Neuronal stem cell (in vitro differentiated cells): ENCODE measurements around the gene PPM1E.

Source experiments
- DNase-seq: peaks from one replicate; pipeline ENCODE4 v3.0.0-alpha.2; 2013; ENCODE audit warnings: low spot score
- H2AFZ ChIP-seq: one replicate; pipeline ENCODE4 v1.6.1; 2013; ENCODE audit warnings: mild to moderate bottlenecking, low read length, inconsistent platforms
- H2AK5ac ChIP-seq: 2 replicates; pipeline ENCODE4 v1.6.1; 2013; ENCODE audit warnings: low read depth, mild to moderate bottlenecking, inconsistent platforms, low read length, moderate library complexity, mixed read lengths
- H2BK120ac ChIP-seq: 2 replicates; pipeline ENCODE4 v1.6.1; 2013; ENCODE audit warnings: low read depth, mild to moderate bottlenecking, inconsistent platforms, low read length, moderate library complexity, mixed read lengths
- H2BK12ac ChIP-seq: one replicate; pipeline ENCODE4 v1.6.1; 2013; ENCODE audit warnings: low read length, inconsistent platforms
- H2BK15ac ChIP-seq: 2 replicates; pipeline ENCODE4 v1.6.1; 2013; ENCODE audit warnings: mild to moderate bottlenecking, low read length, inconsistent platforms, mixed read lengths
- H2BK5ac ChIP-seq: one replicate; pipeline ENCODE4 v1.6.1; 2013; ENCODE audit warnings: inconsistent platforms, mild to moderate bottlenecking, low read length, moderate library complexity
- H3K14ac ChIP-seq: one replicate; pipeline ENCODE4 v1.6.1; 2013; ENCODE audit warnings: low read length, inconsistent platforms
- H3K18ac ChIP-seq: 2 replicates; pipeline ENCODE4 v1.6.1; 2013; ENCODE audit warnings: low read length, inconsistent platforms
- H3K23ac ChIP-seq: 2 replicates; pipeline ENCODE4 v1.6.1; 2013; ENCODE audit warnings: low read depth, mild to moderate bottlenecking, mixed read lengths, low read length, inconsistent platforms; ENCODE audit not compliant: poor library complexity
- H3K27ac ChIP-seq: replicated peaks from 3 replicates; pipeline ENCODE4 v1.5.1; 2013; ENCODE audit warnings: low read length, inconsistent platforms
- H3K27me3 ChIP-seq, 3 experiments: 2 replicates each; pipeline ENCODE4 v1.6.1; 2013; ENCODE audit warnings: low read length in 3 of 3, mild to moderate bottlenecking in 2 of 3, inconsistent platforms in 1 of 3, low read depth in 1 of 3, mixed read lengths in 1 of 3, moderate library complexity in 1 of 3; ENCODE audit not compliant: control insufficient read depth in 3 of 3, insufficient read depth in 3 of 3
- H3K36me3 ChIP-seq, 2 donors: replicated peaks in 1 of 2; 2 replicates each; pipeline ENCODE4 v1.6.1; 2013; ENCODE audit warnings: low read length in 2 of 2; ENCODE audit not compliant: control insufficient read depth in 2 of 2, insufficient read depth in 2 of 2
- H3K4ac ChIP-seq: 2 replicates; pipeline ENCODE4 v1.6.1; 2013; ENCODE audit warnings: inconsistent platforms, mild to moderate bottlenecking, low read length, moderate library complexity
- H3K4me1 ChIP-seq, 2 donors: 1 replicate in 1 of 2; 2 replicates in 1 of 2; pipeline ENCODE4 v1.6.1; 2013; ENCODE audit warnings: low read length in 2 of 2, low read depth in 1 of 2; ENCODE audit not compliant: control insufficient read depth in 2 of 2, insufficient read depth in 1 of 2
- H3K4me2 ChIP-seq: one replicate; pipeline ENCODE4 v1.6.1; 2013; ENCODE audit warnings: mild to moderate bottlenecking, low read length, inconsistent platforms; ENCODE audit not compliant: insufficient read depth, poor library complexity, severe bottlenecking
- H3K4me3 ChIP-seq, 2 donors: 2 replicates each; pipeline ENCODE4 v1.5.1; 2013; ENCODE audit warnings: low read length in 2 of 2, mild to moderate bottlenecking in 2 of 2, inconsistent platforms in 1 of 2, moderate library complexity in 1 of 2
- H3K79me1 ChIP-seq: one replicate; pipeline ENCODE4 v1.6.1; 2013; ENCODE audit warnings: low read depth, mild to moderate bottlenecking, inconsistent platforms, low read length, moderate library complexity
- H3K9ac ChIP-seq: one replicate; pipeline ENCODE4 v1.6.1; 2013; ENCODE audit warnings: mild to moderate bottlenecking, low read depth, low read length, inconsistent platforms; ENCODE audit not compliant: poor library complexity
- H3K9me3 ChIP-seq, 2 donors: replicated peaks in 1 of 2; 2 replicates each; pipeline versions ENCODE3 to v1.6.1; 2013; ENCODE audit warnings: low read length in 2 of 2, mild to moderate bottlenecking in 2 of 2, inconsistent platforms in 1 of 2, low read depth in 1 of 2, mixed read lengths in 1 of 2, moderate library complexity in 1 of 2; ENCODE audit not compliant: control insufficient read depth in 2 of 2, insufficient read depth in 1 of 2
- H4K8ac ChIP-seq: one replicate; pipeline ENCODE4 v1.6.1; 2013; ENCODE audit warnings: low read depth, mild to moderate bottlenecking, inconsistent platforms, low read length, moderate library complexity
- H4K91ac ChIP-seq: one replicate; pipeline ENCODE4 v1.6.1; 2013; ENCODE audit warnings: low read length, low read depth, mild to moderate bottlenecking, inconsistent platforms; ENCODE audit not compliant: poor library complexity
- WGBS, 2 donors: extraction: QIAGEN DNeasy Blood & Tissue Kit; methylation state at CpG; one replicate each; pipeline ENCODE4 v1.1.7; 2013; ENCODE audit warnings: missing lambda C conversion rate in 2 of 2, mixed read lengths in 1 of 2; ENCODE audit not compliant: insufficient read length in 2 of 2, insufficient replicate concordance in 1 of 2; ENCODE audit errors: extremely low coverage in 2 of 2; 5-methylcytosine and 5-hydroxymethylcytosine counted together

PPM1E gene

GRCh38 chr17:59004338-59005111 lies 248.9 kb downstream of the PPM1E start:
- H3K9ac ChIP-seq: no peak overlapping the region

GRCh38 chr17:59007995-59008394 lies 252.3 kb downstream of the PPM1E start:
- no peak overlapping the region for H2BK5ac ChIP-seq
- no peak overlapping the region for H2BK12ac ChIP-seq
- H2AFZ ChIP-seq: no peak overlapping the region
- H3K23ac ChIP-seq: no peak overlapping the region
- DNase-seq: no peak
- H3K14ac ChIP-seq: no peak overlapping the region
- H3K9me3 ChIP-seq: no peaks in the 10 kb centered on the region
- peaks cover 0 to 4% of the 10 kb centered on the region in 2 donors for H3K4me1 ChIP-seq
- no peak overlapping the region for H3K27ac ChIP-seq
- H3K9ac ChIP-seq: no peak overlapping the region
- no peaks in the 10 kb centered on the region for H3K27me3 ChIP-seq
- WGBS, 2 donors: no CpG with 5 or more reads among the region's 2 CpGs
- H3K4me2 ChIP-seq: no peak overlapping the region
- no peak overlapping the region for H3K4ac ChIP-seq
- H2AK5ac ChIP-seq: no peak overlapping the region
- no peak overlapping the region for H2BK120ac ChIP-seq
- H3K79me1 ChIP-seq: no peaks in the 10 kb centered on the region
- no peak overlapping the region for H3K18ac ChIP-seq
- no peak overlapping the region for H3K4me3 ChIP-seq
- H3K36me3 ChIP-seq: peaks cover 1 to 28% of the 10 kb centered on the region in 2 donors
- H4K8ac ChIP-seq: no peak overlapping the region
- H2BK15ac ChIP-seq: no peak overlapping the region
- H4K91ac ChIP-seq: no peak overlapping the region

More at GRCh38 chr17:59004338-59005111, 248.9 kb downstream of the PPM1E start:
- peak overlapping the region; percentile 83 for H2AFZ ChIP-seq
- H4K91ac ChIP-seq: no peak overlapping the region
- no peak overlapping the region for H3K14ac ChIP-seq
- H3K23ac ChIP-seq: no peak overlapping the region
- no peak overlapping the region for H2BK15ac ChIP-seq
- no peak overlapping the region for H3K27ac ChIP-seq
- H3K18ac ChIP-seq: no peak overlapping the region
- H3K9me3 ChIP-seq: no peaks in the 10 kb centered on the region
- no peaks in the 10 kb centered on the region for H3K27me3 ChIP-seq
- no peaks in the 10 kb centered on the region for H3K79me1 ChIP-seq
- no peak overlapping the region for H2BK12ac ChIP-seq
- DNase-seq: peak; percentile 71
- no peak overlapping the region for H2AK5ac ChIP-seq
- H3K4ac ChIP-seq: no peak overlapping the region
- H2BK5ac ChIP-seq: no peak overlapping the region
- no peak overlapping the region for H4K8ac ChIP-seq
- no CpG with 5 or more reads among the region's 4 CpGs for WGBS, 2 donors
- no peak overlapping the region for H2BK120ac ChIP-seq
- no peak overlapping the region for H3K4me2 ChIP-seq
- H3K36me3 ChIP-seq: peaks cover 1 to 23% of the 10 kb centered on the region in 2 donors
- H3K4me3 ChIP-seq: no peak overlapping the region
- peaks cover 4 to 9% of the 10 kb centered on the region in 2 donors for H3K4me1 ChIP-seq

GRCh38 chr17:59008737-59009136 lies 253.1 kb downstream of the PPM1E start:
- Histone ChIP-seq H3K27me3 (no peaks in the 10 kb centered on the region), H3K36me3 (peaks cover 1 to 30% of the 10 kb centered on the region in 2 donors), H3K79me1 (no peaks in the 10 kb centered on the region), H2BK120ac (no peak overlapping the region), H3K18ac (no peak overlapping the region), H4K8ac (no peak overlapping the region), H3K4me2 (no peak overlapping the region), H3K4ac (no peak overlapping the region), H3K23ac (no peak overlapping the region), H2AFZ (no peak overlapping the region), H2BK5ac (no peak overlapping the region), H3K9me3 (no peaks in the 10 kb centered on the region), H3K27ac (no peak overlapping the region), H3K14ac (no peak overlapping the region), H2BK12ac (no peak overlapping the region), H3K4me1 (peaks cover 0 to 4% of the 10 kb centered on the region in 2 donors), H4K91ac (no peak overlapping the region), H2BK15ac (no peak overlapping the region), H3K9ac (no peak overlapping the region), H3K4me3 (no peak overlapping the region), H2AK5ac (no peak overlapping the region)
- no peak for DNase-seq
- WGBS, 2 donors: no CpG with 5 or more reads among the region's 2 CpGs

GRCh38 chr17:59010026-59010425 lies 254.4 kb downstream of the PPM1E start:
- Histone ChIP-seq H3K79me1 (no peaks in the 10 kb centered on the region), H3K14ac (no peak overlapping the region), H4K91ac (no peak overlapping the region), H3K9me3 (no peaks in the 10 kb centered on the region), H3K27ac (no peak overlapping the region), H2BK120ac (no peak overlapping the region), H2AFZ (no peak overlapping the region), H3K9ac (no peak overlapping the region), H2BK5ac (no peak overlapping the region), H3K36me3 (peaks cover 1 to 39% of the 10 kb centered on the region in 2 donors), H3K27me3 (no peaks in the 10 kb centered on the region), H3K4ac (no peak overlapping the region), H3K23ac (no peak overlapping the region), H3K18ac (no peak overlapping the region), H2AK5ac (no peak overlapping the region), H3K4me3 (no peak overlapping the region), H3K4me1 (peaks cover 0 to 4% of the 10 kb centered on the region in 2 donors), H4K8ac (no peak overlapping the region), H2BK15ac (no peak overlapping the region), H3K4me2 (no peak overlapping the region), H2BK12ac (no peak overlapping the region)
- no CpG with 5 or more reads among the region's 2 CpGs for WGBS, 2 donors
- DNase-seq: no peak
